ENCODE data around the gene IL12RB2.

IL12RB2 gene

DNA sequence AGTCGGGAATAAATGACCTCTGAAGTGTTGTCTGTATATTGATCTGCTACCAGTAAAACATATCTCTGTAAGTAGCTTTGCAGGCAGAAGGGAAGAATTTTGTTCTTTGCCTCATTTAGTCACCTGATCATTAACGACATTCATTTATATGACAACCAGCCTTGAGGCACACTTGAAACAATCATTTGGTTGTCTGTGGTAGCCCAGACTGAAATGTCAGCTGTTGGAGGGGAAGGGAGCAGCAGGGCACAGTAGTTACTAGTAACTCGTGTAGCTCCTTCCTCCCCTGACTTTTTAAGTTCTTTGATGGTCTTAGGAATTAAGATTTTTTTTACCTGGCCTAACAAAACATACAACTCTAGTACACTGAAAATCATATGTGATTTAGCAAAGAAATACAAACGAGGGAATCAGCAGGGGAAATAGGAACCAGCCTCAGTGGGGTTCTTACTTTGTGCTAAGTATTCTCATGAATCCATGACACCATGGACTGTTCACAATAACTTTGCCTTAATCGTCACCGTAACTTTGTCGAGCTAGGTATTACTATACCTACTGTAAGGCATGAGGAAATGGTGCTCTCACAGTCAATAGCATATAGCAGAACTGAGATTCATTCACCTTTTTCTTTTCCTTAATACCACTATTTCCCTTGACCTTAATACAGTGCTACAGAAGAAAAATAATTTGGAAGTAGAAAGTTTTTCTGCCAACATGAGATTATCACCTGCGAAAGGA, 6.4 kb downstream of the IL12RB2 start:
- DNase-seq, result no peak

DNA sequence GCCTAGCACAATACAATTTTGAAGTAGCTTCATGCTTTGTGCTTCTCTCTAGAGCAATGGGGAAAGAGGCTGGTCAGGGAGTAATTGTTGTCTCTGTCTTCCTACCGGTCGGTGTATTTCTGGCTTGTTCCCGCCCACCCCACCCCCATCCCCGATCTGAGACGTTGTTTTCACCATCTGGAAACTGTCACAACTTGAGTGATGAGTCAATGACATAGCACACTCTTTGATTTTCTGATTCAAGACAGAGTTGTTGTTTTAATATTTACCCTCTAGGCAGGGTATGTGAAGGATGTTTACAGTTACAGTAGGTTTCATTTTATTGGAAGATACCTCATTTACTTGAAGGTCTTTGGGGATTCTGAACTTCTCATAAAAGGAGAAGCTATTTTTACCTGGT, 7.0 kb downstream of the IL12RB2 start:
- DNase-seq, result no peak

DNA sequence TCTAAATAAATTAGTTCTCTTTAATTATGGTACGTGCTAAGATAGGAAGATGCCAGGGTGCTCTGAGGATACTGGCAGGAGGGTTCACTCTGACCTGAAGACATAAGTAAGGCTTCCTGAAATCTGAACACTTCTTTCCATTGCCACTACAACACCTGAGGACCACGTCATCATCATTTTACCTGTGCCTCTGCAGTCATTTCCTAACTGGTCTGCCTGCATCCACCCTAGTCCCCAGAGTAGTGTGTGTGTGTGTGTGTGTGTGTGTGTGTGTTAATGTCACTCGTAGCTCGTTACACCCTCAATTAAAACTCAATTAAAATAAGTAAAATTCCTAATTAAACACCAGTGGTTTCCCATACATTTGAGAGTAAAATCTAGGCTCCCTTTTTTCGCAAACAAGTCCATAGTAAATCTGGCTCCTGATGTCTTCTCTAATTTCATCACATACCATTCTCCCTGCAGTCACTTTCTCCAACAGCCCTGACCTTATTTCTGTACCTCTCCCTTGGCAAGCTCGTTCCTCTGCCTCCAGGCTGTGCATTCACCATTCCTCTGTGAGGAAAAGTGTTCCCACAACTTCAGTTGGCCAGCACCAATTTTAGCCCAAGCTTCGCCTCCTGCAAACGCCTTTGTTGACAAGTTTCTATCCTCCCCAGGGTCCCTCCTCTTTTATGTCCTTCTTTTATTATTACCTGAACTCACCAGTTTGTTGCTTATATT, 8.7 kb downstream of the IL12RB2 start:
- DNase-seq, result no peak

DNA sequence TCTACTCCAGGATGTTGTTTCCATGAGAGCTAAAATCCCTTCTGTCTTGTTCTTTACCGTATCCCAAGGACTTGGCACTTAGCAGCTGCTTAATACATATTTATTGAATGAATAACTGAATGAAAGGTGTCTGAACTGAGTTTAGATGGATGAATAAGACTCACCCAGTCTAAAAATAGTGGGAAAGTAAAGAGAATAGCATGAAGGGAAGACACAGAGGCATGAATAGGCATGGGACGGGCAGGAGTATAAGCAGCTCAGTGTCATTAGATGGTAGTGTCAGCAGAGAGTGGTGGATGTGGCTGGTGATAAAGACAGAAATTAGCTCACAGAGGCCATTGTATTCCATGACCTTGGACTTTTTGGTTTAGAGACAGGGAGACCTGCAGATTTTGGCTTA, 9.2 kb downstream of the IL12RB2 start:
- DNase-seq, result no peak

DNA sequence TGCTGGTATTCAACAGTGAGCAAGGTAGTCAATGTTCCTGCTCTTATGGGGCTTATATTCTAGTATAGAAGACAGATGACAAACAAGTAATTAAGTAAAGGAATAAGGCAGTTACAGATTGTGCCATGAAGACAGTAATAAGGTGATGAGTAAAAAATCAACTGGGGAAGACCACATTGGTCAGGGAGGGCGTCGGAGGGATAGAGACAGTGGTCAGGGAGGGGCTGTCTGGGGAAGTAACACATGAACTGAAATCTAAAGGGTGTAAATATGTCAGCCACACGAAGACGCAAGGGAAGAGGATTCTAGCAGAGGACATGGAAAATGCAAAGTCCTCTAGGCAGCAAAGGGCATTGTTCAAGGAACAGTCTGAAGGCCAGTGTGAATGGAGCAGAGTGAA, 10.1 kb downstream of the IL12RB2 start:
- no peak for DNase-seq

DNA sequence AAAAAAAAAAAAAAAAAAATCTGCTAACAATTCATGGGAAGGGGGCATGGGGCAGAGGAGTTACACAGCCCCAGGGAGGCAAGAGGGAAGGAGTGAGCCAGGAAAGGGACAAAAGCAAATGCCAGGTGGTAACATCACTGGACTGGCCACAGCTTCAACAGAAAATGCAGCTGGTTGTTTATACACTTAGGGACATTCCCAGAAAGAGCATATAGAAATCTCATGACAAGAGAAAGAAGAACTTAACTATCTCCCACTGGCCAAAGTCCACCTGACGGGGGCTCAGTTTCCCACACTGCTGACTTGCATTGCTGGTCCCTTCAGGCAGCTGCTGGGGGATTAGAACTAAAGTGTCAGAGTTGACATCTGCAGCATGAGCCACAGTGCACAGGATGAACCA, 14.8 kb downstream of the IL12RB2 start:
- DNase-seq, result no peak

DNA sequence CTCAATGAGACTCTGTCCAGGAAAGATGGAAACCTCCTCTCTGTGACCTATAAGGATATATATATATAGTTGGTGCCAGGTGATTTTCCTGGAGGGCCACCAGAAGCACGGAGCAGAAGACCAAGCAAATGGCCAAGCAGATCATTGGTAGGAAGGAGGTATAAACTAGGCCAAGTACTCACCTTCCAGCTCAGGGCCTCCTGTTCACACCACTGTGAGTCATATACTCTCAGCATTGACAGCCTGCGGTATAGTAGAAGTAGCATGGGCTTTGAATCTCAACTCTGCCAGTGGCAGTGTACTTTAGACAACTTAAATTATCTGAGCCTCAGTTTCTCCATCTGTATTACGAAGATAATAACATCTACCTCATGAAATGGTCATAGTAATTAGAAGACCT, 15.4 kb downstream of the IL12RB2 start:
- no peak for DNase-seq

DNA sequence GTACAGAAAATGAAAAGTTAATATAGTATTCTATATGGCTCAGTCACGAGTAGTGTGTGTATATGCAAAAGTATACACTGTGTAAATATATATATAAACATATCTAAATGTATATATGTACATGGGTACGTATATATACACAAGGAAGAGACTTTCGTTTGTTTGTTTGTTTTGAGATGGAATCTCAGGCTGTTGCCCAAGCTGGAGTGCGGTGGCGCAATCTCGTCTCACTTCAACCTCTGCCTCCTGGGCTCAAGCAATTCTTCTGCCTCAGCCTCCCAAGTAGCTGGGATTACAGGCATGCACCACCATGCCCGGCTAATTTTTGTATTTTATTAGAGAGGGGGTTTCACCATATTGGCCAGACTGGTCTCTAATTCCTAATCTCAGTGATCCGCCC, 16.4 kb downstream of the IL12RB2 start:
- DNase-seq, result no peak

DNA sequence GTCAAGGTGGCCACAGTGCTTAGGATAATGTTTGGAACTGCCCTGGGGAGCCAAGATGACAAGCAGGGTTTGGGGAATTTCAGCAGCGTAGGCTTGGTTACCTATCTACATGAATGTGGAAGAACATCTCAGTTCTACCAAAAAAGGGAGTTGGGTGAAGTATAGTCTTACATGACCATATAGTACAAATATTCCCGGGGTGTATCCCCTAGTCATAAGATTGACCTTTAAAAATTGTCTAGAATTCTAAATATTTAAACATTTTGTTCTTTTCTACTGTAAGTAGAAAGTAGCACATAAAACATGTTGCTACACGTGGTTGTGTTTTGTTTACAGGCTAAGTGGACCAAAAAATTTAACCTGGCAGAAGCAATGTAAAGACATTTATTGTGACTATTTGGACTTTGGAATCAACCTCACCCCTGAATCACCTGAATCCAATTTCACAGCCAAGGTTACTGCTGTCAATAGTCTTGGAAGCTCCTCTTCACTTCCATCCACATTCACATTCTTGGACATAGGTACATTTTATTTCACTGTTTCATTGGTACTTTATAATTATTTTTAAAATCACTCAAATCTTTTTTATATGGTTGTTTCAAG, 20.3 kb downstream of the IL12RB2 start:
- DNase-seq, result no peak

DNA sequence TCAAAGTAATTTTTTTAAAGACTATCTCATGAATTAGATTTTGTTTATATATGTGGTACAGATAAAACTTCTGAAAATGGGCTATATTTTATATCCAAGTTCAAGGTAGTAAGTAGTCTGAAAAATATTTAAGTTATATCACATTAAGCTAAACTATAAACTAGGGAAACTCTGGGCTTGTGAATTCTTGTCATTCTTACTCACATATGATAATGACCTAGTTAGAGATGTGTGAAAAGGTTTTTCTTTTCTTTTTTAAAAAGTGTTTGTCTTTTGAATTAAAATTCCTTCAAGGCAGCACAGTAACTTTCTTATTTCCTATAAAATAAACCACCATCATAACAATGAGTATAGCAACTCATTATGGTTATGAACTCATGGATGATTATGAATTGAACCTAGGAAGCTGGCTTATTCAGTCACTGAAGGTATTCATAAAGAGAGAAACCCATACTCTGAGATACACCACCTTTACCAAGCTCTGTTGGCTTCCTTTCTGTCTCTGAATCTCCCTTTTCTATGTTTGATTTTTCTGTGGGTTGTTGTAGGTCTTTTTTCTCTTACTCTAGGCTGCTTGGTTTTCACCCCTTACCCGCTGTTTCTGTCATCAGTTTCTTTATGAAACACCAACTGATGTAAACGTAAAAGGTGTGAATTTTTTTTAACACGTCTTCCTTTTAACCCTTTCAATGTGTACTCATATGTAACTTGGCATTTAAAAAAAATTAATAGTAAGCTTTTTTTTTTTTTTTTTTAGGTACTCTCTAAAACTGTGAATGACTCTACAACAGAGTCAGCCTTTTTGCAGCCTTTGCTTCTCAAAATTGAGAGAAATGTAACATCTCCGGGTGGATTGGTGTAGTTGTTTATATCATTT, 25.2 kb downstream of the IL12RB2 start:
- no peak for DNase-seq

DNA sequence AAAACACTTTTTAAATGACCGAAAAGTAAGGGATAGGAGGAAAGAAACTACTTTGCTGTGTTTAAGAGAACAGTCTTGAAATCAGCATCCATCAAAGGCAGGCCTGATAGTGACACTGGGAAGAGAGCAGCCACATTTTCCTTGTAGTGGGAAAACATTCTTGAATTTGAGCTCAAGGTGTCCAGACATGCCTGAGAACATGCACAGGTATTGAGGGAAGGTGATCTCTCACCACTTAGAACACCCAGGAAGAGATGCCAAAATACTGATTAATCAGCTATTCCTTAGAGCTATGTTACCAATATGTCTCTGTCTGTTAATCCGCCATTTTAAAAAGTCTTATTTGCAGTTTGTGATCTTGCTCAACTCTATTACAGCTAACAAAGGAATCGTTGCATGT, 25.9 kb downstream of the IL12RB2 start:
- DNase-seq, result no peak

DNA sequence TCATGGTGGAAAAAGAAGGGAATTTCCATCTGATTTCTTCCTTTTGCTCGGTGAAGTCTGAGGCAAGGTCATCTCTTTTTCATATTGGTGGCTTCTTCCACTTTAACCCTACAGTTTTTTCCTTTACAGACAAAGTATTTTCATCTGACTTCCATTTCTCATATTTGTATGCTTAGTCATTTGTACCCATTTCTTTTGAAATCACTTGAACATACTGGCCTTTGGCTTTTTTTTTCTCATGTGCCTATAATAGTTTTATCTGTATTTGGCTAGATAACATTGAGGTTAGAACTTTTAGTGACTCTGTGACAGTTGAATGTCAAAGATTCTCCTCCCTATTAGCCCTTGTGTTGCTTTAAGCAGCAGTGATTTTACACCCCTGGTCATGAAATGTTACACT, 27.7 kb downstream of the IL12RB2 start:
- DNase-seq, result no peak

DNA sequence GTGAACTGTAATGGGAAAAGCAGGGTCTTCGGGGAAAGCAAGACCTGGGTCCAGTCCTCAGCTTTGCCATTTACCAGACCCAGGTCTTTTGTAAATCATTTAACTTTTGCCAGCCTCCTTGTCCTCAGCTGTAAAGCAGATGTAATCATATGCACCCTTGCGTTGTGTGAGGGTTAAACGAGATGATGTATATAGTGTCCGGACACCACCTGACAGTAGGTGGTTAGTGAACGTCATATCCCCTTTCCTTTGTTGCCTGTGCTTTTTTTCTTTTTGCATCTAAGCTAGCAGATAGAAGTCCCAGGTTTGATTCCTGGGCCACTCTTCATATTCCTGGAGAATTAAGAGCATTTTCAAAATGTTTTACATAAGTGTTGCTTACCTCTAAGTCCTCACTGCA, 28.5 kb downstream of the IL12RB2 start:
- DNase-seq, result no peak

DNA sequence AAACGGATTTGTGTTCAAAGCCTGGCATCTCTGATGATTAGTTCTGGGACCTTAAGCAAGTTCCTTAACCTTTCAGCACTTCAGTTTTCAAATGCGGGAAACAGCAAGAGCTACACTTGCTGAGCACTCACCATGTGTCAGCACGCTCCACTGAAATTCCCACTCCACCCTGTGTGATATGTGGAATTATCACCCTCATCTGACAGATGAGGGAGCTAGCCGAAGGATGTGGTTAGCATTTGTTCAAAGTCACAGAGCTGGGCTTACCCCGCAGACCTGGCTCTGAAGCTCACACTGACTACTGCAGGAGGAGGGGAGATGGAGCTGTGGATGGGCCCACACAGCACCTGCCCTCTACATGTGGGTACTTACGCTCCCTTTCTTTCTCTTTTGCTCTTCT, 29.1 kb downstream of the IL12RB2 start:
- DNase-seq, result no peak

DNA sequence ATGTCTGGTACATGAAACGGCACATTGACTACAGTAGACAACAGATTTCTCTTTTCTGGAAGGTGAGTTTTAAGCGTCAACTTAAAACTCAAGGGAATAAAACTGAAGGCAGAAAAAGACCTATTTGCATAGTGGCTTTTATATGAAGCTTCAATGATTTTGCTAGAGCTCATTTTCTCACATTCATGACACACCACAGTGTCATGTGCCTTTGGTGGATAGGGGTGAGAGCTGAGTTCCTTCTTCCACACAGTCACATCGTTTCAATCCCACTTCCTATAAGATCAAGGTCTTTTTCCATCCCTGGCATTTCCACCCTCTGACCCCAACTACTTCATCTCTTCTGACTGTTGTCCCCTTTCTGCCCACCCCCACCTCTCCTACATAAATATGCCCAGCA, 31.0 kb downstream of the IL12RB2 start:
- DNase-seq, result no peak

DNA sequence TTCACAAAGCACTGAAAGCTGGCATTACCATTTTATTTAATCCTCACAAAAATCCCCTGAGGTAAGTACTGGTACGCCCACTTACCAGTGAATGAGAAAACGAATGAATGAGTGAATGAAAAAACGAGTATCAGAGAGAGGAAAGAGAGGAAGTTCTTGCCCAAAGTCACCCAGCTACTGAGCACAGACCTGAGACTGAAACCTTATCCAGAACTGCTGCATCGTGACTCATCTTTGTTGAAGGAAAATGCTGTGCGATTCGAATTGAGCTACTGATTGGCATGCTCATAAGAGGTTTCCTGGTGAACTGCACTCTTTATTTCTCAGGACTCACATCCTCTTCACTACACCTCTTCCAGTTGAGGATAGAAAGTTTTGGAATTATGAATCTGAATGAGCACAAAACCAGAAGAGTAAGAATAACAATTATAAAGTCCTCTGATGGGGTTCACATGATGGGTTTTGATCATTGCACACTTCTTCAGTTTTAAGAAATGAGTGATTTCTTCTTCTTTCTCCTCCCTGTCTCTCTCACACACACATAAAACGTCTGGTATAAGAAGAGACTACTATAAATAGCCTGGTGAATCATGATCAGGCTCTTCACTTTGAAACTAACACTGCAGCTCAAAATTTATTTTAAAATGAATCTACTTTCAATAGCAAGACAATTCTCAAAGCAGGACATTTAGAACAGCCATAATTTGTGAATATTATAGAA, 32.1 kb downstream of the IL12RB2 start:
- DNase-seq, result no peak

DNA sequence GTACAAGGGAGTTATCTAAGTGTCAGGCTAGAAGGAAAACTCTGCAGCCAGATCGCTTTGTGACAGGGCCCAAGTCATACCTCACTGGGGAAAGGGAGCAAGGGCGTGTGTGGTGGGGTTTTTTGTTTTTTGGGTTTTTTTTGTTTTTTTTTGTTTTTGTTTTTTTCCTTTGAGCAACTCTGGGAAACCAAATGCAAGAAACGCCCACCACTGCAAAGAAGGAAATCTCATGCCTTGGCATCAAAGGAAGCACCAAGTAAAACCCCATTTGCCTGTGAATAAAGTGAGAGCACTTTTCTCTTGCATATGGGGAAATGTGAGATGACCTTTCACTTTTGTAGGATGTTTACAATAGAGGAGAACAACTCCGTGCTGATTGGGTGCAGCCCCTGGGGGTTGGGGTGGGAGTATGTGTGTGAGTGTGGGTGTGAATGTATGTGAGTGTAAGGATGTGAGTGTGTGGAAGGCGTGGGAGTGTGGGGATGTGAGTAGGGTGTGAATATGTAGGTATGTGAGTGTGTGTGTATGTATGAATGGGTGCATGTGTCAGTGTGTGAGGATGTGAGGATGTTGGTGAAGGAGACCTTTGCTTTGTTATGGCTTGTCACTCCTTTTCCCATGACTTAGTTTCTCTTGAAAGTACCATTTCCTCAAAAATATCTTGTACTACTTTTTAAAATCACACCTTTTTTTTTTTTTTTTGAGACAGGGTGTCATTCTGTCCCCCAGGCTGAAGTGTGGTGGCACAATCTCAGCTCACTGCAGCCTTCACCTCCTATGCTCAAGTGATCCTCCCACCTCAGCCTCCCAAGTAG, 34.6 kb downstream of the IL12RB2 start:
- no peak for DNase-seq

DNA sequence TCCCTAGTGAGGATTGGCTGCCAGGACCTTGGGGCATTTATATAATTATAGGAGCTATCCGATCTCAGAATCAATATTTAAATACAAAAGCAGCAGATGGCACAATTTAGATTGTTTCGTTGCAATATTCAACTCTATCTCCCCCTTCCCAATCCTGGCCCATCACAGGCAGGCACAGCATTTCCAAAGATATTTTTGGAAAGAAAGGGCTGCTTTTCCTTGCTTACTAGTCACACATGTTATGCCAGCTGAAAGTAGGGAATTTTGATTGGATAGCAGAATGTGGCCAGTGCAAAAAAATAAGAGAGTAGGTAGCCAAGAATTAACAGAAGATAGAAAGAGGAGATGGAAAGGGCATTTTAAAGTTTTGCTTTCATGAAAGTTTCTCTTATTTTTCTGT, 37.9 kb downstream of the IL12RB2 start:
- DNase-seq, result no peak

DNA sequence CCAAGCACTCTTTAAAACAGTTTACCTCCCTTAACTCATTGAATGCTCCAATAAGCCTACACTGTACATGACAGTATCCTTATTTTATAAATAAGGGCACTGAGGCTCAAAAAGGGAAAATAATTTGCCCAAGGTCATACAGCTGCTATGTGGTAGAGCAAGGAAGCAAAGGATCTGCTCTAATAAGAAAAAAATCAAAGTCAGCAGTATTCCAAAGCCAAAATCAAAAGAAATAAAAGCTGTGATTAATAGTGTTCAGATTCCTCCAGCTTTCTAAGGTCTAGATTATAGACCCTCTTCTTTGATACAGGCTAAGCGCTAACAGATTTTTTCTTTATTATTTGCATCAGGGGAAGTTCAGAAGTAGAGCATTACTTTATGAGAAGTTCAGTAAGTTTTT, 39.3 kb downstream of the IL12RB2 start:
- DNase-seq, result no peak

DNA sequence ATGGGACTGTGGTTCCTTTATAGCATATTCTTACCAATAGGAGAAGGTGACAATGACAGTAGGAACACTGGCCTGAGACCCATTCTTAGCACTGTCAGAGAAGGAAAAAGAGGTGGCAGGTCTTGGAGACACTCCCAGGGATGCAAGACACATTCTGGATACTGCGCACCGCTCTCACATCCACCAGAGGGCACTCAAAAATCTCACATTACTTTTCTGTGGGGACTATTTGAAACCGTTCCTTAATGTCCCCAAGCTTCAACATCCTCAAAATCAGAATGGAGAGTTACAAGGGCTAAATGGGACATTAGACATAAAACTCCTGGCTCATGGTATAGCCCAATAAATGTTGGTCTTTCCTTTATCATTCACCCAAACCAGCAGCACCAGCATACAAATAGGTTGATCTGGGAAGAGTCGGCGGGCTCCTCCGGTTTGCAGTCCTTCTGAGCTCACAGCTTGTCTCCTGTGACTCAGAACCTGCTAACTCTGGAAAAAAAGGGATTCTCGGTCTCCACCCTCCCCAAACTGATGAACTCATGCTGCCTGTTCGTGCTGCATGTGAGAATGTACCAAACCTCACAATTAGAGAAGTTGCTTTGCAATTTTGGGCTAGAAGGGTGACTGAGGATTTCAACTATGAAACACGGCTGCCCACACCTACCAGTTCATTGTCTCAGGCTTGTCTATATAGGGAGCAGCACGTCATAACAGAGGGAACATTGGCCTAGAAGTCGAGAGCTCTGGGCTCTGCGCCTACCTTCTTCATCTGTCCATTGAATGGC, 40.2 kb downstream of the IL12RB2 start:
- peak in 4 of 14 donors; percentile 0 to 11 (median 4) for DNase-seq
